HepG2 (cell line): ENCODE results near the gene C12orf43. TPM values are rescaled to one million over a fixed set of nuclear protein-coding genes. Genes with fewer than 3 reads are reported as not detected.

Source experiments
- ATM ChIP-seq: fragments of 450-650 bp; IDR thresholded peaks from 2 replicates; pipeline ENCODE4 v1.7.1; 2017; ENCODE audit warnings: mild to moderate bottlenecking, borderline replicate concordance
- FOXA3 ChIP-seq: IDR thresholded peaks from 2 replicates; pipeline ENCODE4 v1.6.1; 2016; ENCODE audit warnings: missing genetic modification reagents, missing compliant biosample characterization
- FOXP4 ChIP-seq: sonication (generic); formaldehyde crosslinking; IDR thresholded peaks from 2 replicates; pipeline ENCODE4 v1.4.0; 2020; ENCODE audit warnings: missing genetic modification reagents
- GABPB1 ChIP-seq: IDR thresholded peaks from 2 replicates; pipeline ENCODE4 v1.6.1; 2016; ENCODE audit warnings: mild to moderate bottlenecking, missing genetic modification reagents, moderate library complexity, missing compliant biosample characterization
- GFI1 ChIP-seq: sonication (generic); formaldehyde crosslinking; IDR thresholded peaks from 2 replicates; pipeline ENCODE4 v1.5.0; 2020; ENCODE audit warnings: missing genetic modification reagents, mild to moderate bottlenecking, borderline replicate concordance
- KLF11 ChIP-seq: IDR thresholded peaks from 2 replicates; pipeline ENCODE4 v1.6.1; 2016; ENCODE audit warnings: missing compliant biosample characterization
- MED1 ChIP-seq: sonication (generic); formaldehyde crosslinking; IDR thresholded peaks from 2 replicates; pipeline ENCODE4 v1.4.0; 2020; ENCODE audit warnings: missing genetic modification reagents
- NFKBIZ ChIP-seq: IDR thresholded peaks from 2 replicates; pipeline ENCODE4 v1.6.1; 2018; ENCODE audit warnings: missing genetic modification reagents, missing compliant biosample characterization
- RBM22 ChIP-seq: fragments of 200-400 bp; formaldehyde crosslinking; optimal IDR thresholded peaks from 2 replicates; pipeline ENCODE3; 2017; ENCODE audit warnings: mild to moderate bottlenecking, low read length, moderate library complexity
- YY1 ChIP-seq: IDR thresholded peaks from 2 replicates; pipeline ENCODE4 v1.6.1; 2011; ENCODE audit warnings: low read length, low read depth, moderate library complexity, mild to moderate bottlenecking; ENCODE audit not compliant: insufficient read depth, insufficient replicate concordance
- ZFP36 ChIP-seq: fragments of 150-350 bp; IDR thresholded peaks from 2 replicates; pipeline ENCODE4 v1.6.1; 2018; ENCODE audit warnings: borderline replicate concordance, low read length, low read depth; ENCODE audit not compliant: partially characterized antibody
- ZSCAN29 ChIP-seq: sonication (generic); formaldehyde crosslinking; conservative IDR thresholded peaks from 2 replicates; pipeline ENCODE4 v1.4.0; 2020; ENCODE audit warnings: mild to moderate bottlenecking, missing genetic modification reagents
- polyA plus RNA-seq, 8 experiments: library from polyadenylated mRNA; depleted of rRNA in 3 of 8; stranded (reverse) in 7 of 8; unstranded in 1 of 8; fragments of >200 nt; fragmentation: Illumina TruSeq in 4 of 8; extraction: Trizol in 4 of 8; gene quantifications; 2 replicates each; pipeline versions ENCODE4 v1.2.1 to v1.2.3, GENCODE V29; 2011 to 2016; ENCODE audit warnings: low read depth in 4 of 8, missing spikeins in 1 of 8, mixed read lengths in 1 of 8; ENCODE audit not compliant: insufficient read depth in 1 of 8
- total RNA-seq, 5 experiments: library from RNA; depleted of rRNA; stranded (reverse); fragments of >200 nt; fragmentation: Illumina TruSeq; extraction: Trizol; gene quantifications; 2 replicates each; pipeline ENCODE4 v1.2.3, GENCODE V29; 2016; ENCODE audit warnings: low read depth in 1 of 5
- TF ChIP-seq, protein P1 (sequence below): sonication (generic); formaldehyde crosslinking; IDR thresholded peaks from 2 replicates; pipeline ENCODE4 v1.4.0; 2020; ENCODE audit warnings: missing genetic modification reagents; ENCODE audit errors: not compliant biosample characterization
- TF ChIP-seq, protein P2 (sequence below): sonication (generic); formaldehyde crosslinking; IDR thresholded peaks from 2 replicates; pipeline ENCODE4 v1.5.0; 2020; ENCODE audit warnings: missing genetic modification reagents, mild to moderate bottlenecking, borderline replicate concordance
- TF ChIP-seq, protein P3 (sequence below): sonication (generic); formaldehyde crosslinking; IDR thresholded peaks from 2 replicates; pipeline ENCODE4 v1.4.0; 2020; ENCODE audit warnings: missing genetic modification reagents, mild to moderate bottlenecking, borderline replicate concordance
- TF ChIP-seq, protein P4 (sequence below): sonication (generic); formaldehyde crosslinking; IDR thresholded peaks from 2 replicates; pipeline ENCODE4 v1.5.1; 2020; ENCODE audit warnings: missing genetic modification reagents, mild to moderate bottlenecking, borderline replicate concordance
- TF ChIP-seq, protein P5 (sequence below): sonication (generic); formaldehyde crosslinking; IDR thresholded peaks from 2 replicates; pipeline ENCODE4 v1.4.0; 2020; ENCODE audit warnings: missing genetic modification reagents

The C12orf43 gene
- total and polyA plus RNA-seq, 2 of the 13 experiments (the other 11 are each of a cell fraction or from before 2014, with no cell fraction given) = 7.9 to 11.1 TPM

DNA sequence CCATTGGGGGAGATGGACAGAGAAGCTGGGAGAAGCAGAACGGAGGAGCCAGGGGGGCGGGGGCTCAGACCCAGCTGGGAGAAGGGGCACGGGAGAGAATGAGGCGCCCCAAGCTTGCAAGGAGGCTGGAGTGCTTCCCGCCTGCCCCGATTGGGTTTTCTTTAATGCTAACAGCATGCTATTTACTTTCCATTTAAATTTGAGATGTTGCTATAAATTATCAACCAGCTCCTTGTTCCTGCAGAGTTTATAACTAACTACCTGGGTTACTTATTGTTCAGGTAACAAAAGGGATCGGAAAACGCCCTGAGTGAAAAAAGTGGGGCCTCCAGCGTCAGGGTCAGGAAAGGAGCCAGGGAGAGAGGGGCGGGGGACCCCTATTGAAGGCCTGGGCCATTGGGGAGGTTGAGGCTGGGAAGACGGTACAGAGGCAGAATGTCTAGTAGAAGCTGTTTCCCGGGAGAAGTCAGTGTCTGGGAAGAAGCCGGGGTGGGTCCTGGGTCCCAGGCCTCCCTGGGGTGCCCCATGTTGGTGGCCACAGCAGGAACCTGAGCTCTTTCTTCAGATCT is 35.4 kb downstream of the C12orf43 start (continued):
- TF ChIP-seq, protein P1, sequence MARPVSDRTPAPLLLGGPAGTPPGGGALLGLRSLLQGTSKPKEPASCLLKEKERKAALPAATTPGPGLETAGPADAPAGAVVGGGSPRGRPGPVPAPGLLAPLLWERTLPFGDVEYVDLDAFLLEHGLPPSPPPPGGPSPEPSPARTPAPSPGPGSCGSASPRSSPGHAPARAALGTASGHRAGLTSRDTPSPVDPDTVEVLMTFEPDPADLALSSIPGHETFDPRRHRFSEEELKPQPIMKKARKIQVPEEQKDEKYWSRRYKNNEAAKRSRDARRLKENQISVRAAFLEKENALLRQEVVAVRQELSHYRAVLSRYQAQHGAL (CRISPR knock-in tag) = no peak
- TF ChIP-seq ZSCAN29 (no peak), NFKBIZ (CRISPR knock-in tag) (0 out of 2 replicates have a peak, but pooled peaks have one; percentile 7), KLF11 (CRISPR knock-in tag) (no peak), FOXA3 (peak; percentile 81), ZFP36 (no peak), YY1 (peak; percentile 15), FOXP4 (CRISPR knock-in tag) (peak; percentile 70), GFI1 (CRISPR knock-in tag) (0 out of 2 replicates have a peak, but pooled peaks have one; percentile 26), ATM (no peak), GABPB1 (CRISPR knock-in tag) (no peak), RBM22 (no peak), MED1 (CRISPR knock-in tag) (no peak; the same call in none of the 2 replicates)
- TF ChIP-seq, protein P2, sequence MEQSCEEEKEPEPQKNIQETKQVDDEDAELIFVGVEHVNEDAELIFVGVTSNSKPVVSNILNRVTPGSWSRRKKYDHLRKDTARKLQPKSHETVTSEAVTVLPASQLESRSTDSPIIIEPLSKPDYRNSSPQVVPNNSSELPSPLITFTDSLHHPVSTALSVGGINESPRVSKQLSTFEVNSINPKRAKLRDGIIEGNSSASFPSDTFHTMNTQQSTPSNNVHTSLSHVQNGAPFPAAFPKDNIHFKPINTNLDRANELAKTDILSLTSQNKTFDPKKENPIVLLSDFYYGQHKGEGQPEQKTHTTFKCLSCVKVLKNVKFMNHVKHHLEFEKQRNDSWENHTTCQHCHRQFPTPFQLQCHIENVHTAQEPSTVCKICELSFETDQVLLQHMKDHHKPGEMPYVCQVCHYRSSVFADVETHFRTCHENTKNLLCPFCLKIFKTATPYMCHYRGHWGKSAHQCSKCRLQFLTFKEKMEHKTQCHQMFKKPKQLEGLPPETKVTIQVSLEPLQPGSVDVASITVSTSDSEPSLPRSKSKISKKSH (CRISPR knock-in tag) = no peak
- TF ChIP-seq, protein P3, sequence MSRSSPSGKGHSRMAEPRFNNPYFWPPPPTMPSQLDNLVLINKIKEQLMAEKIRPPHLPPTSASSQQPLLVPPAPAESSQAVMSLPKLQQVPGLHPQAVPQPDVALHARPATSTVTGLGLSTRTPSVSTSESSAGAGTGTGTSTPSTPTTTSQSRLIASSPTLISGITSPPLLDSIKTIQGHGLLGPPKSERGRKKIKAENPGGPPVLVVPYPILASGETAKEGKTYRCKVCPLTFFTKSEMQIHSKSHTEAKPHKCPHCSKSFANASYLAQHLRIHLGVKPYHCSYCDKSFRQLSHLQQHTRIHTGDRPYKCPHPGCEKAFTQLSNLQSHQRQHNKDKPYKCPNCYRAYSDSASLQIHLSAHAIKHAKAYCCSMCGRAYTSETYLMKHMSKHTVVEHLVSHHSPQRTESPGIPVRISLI (CRISPR knock-in tag) = peak; percentile 35; the same call in 1 of the 2 replicates
- TF ChIP-seq, protein P4, sequence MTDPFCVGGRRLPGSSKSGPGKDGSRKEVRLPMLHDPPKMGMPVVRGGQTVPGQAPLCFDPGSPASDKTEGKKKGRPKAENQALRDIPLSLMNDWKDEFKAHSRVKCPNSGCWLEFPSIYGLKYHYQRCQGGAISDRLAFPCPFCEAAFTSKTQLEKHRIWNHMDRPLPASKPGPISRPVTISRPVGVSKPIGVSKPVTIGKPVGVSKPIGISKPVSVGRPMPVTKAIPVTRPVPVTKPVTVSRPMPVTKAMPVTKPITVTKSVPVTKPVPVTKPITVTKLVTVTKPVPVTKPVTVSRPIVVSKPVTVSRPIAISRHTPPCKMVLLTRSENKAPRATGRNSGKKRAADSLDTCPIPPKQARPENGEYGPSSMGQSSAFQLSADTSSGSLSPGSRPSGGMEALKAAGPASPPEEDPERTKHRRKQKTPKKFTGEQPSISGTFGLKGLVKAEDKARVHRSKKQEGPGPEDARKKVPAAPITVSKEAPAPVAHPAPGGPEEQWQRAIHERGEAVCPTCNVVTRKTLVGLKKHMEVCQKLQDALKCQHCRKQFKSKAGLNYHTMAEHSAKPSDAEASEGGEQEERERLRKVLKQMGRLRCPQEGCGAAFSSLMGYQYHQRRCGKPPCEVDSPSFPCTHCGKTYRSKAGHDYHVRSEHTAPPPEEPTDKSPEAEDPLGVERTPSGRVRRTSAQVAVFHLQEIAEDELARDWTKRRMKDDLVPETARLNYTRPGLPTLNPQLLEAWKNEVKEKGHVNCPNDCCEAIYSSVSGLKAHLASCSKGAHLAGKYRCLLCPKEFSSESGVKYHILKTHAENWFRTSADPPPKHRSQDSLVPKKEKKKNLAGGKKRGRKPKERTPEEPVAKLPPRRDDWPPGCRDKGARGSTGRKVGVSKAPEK (CRISPR knock-in tag) = no peak
- TF ChIP-seq, protein P5, sequence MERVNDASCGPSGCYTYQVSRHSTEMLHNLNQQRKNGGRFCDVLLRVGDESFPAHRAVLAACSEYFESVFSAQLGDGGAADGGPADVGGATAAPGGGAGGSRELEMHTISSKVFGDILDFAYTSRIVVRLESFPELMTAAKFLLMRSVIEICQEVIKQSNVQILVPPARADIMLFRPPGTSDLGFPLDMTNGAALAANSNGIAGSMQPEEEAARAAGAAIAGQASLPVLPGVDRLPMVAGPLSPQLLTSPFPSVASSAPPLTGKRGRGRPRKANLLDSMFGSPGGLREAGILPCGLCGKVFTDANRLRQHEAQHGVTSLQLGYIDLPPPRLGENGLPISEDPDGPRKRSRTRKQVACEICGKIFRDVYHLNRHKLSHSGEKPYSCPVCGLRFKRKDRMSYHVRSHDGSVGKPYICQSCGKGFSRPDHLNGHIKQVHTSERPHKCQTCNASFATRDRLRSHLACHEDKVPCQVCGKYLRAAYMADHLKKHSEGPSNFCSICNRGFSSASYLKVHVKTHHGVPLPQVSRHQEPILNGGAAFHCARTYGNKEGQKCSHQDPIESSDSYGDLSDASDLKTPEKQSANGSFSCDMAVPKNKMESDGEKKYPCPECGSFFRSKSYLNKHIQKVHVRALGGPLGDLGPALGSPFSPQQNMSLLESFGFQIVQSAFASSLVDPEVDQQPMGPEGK (CRISPR knock-in tag) = 0 out of 2 replicates have a peak, but pooled peaks have one; percentile 2
